Stomach smooth muscle (tissue), 2 donors: ENCODE measurements around the gene TNFSF15.

Experiments used
- H3K27ac ChIP-seq: one replicate; pipeline ENCODE4 v1.7.0; 2013; ENCODE audit warnings: mild to moderate bottlenecking, low read length, inconsistent platforms
- H3K27me3 ChIP-seq, 2 donors: one replicate each; pipeline ENCODE4 v1.7.0; 2013; ENCODE audit warnings: low read length in 2 of 2; ENCODE audit not compliant: insufficient read depth in 2 of 2, control insufficient read depth in 1 of 2
- H3K36me3 ChIP-seq, 2 donors: one replicate each; pipeline ENCODE4 v1.7.0; 2013; ENCODE audit warnings: low read length in 2 of 2; ENCODE audit not compliant: control insufficient read depth in 2 of 2, insufficient read depth in 2 of 2
- H3K4me1 ChIP-seq: one replicate; pipeline ENCODE4 v1.7.0; 2013; ENCODE audit warnings: low read length; ENCODE audit not compliant: control insufficient read depth, insufficient read depth
- H3K4me3 ChIP-seq, 2 donors: one replicate each; pipeline ENCODE4 v1.7.0; 2013; ENCODE audit warnings: low read length in 2 of 2
- H3K9ac ChIP-seq, 2 donors: one replicate each; pipeline ENCODE4 v1.7.0; 2013; ENCODE audit warnings: low read length in 2 of 2, mild to moderate bottlenecking in 1 of 2
- H3K9me3 ChIP-seq, 2 donors: one replicate each; pipeline ENCODE4 v1.7.0; 2013; ENCODE audit warnings: low read length in 2 of 2; ENCODE audit not compliant: control insufficient read depth in 2 of 2
- donor health status: healthy.
- donor health status: Pancreatic carcinoma.

TNFSF15 gene

GRCh38 chr9:114824110-114824509 lies 18.3 kb upstream of the TNFSF15 start:
- no peak overlapping the region for H3K4me3 ChIP-seq
- H3K27ac ChIP-seq, result no peak overlapping the region
- H3K4me1 ChIP-seq, result no peaks in the 10 kb centered on the region
- H3K27me3 ChIP-seq, result peaks cover 0 to 2% of the 10 kb centered on the region in 2 donors
- no peaks in the 10 kb centered on the region for H3K9me3 ChIP-seq
- H3K36me3 ChIP-seq, result no peaks in the 10 kb centered on the region
- H3K9ac ChIP-seq, result no peak overlapping the region

- Histone ChIP-seq H3K4me3 (no peak overlapping the region), H3K27me3 (peaks cover 0 to 2% of the 10 kb centered on the region in 2 donors), H3K9me3 (no peaks in the 10 kb centered on the region), H3K9ac (no peak overlapping the region), H3K27ac (no peak overlapping the region), H3K4me1 (no peaks in the 10 kb centered on the region), H3K36me3 (no peaks in the 10 kb centered on the region)
Observed at GRCh38 chr9:114823441-114823840, 17.6 kb upstream of the TNFSF15 start.

- no peaks in the 10 kb centered on the region for H3K36me3 ChIP-seq
- no peak overlapping the region for H3K27ac ChIP-seq
- H3K9ac ChIP-seq, result no peak overlapping the region
- peaks cover 0 to 2% of the 10 kb centered on the region in 2 donors for H3K27me3 ChIP-seq
- no peaks in the 10 kb centered on the region for H3K9me3 ChIP-seq
- no peaks in the 10 kb centered on the region for H3K4me1 ChIP-seq
- H3K4me3 ChIP-seq, result no peak overlapping the region
Observed at GRCh38 chr9:114822708-114823107, 16.9 kb upstream of the TNFSF15 start.

GRCh38 chr9:114820776-114821501 lies 15.1 kb upstream of the TNFSF15 start:
- no peak overlapping the region for H3K9ac ChIP-seq
- H3K36me3 ChIP-seq, result no peaks in the 10 kb centered on the region
- no peak overlapping the region for H3K4me3 ChIP-seq
- H3K27me3 ChIP-seq, result peaks cover 0 to 2% of the 10 kb centered on the region in 2 donors
- H3K4me1 ChIP-seq, result no peaks in the 10 kb centered on the region
- no peak overlapping the region for H3K27ac ChIP-seq
- H3K9me3 ChIP-seq, result no peaks in the 10 kb centered on the region

DNA sequence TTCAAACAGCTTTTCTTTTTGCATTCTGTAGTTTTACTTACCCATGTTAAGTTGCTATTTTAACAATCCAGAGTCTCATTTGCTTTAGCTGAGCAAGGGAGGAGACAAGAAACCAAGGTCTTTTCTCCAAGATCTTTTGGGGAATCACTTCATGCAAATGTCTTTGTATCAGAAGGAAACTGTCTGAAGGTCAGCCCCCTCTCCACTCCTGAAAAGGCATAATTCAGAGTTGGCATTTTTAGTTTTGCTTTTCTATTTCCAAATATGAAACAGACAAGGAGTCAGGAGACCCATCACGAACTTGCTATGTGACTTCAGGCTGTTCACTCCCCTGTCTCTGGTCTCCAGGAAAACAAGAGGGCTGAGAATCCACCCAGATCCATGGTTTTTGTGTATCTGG lies 12.3 kb upstream of the TNFSF15 start:
- H3K9ac ChIP-seq, result no peak overlapping the region
- no peak overlapping the region for H3K27ac ChIP-seq
- H3K4me1 ChIP-seq, result no peaks in the 10 kb centered on the region
- no peak overlapping the region for H3K4me3 ChIP-seq
- no peaks in the 10 kb centered on the region for H3K9me3 ChIP-seq
- H3K27me3 ChIP-seq, result peaks cover 0 to 2% of the 10 kb centered on the region in 2 donors
- H3K36me3 ChIP-seq, result no peaks in the 10 kb centered on the region

GRCh38 chr9:114813717-114814418 lies 8.0 kb upstream of the TNFSF15 start:
- Histone ChIP-seq H3K9me3 (no peaks in the 10 kb centered on the region), H3K27me3 (no peaks in the 10 kb centered on the region), H3K4me1 (no peaks in the 10 kb centered on the region), H3K36me3 (no peaks in the 10 kb centered on the region), H3K9ac (no peak overlapping the region), H3K27ac (no peak overlapping the region), H3K4me3 (no peak overlapping the region)

- Histone ChIP-seq H3K9me3 (no peaks in the 10 kb centered on the region), H3K27me3 (no peaks in the 10 kb centered on the region)
Observed at GRCh38 chr9:114811966-114812636, 6.3 kb upstream of the TNFSF15 start.

DNA sequence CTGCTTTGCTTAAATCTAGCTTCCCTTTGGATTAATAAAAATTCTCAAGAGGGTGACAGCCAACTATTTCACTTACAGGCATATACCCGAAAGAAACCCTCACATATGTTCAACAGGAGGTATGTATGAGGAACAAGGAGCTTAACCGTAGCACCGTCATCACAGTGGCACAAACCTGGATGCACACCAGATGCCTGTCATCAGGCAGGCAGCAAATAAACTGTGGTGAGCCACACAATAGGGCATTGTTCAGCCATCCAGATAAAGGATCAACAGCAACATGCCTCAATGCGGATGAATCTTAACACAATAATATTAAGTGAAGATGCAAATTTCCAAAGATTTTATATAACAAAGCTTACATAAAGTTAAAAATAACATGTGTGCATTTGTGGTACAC lies 5.5 kb upstream of the TNFSF15 start:
- Histone ChIP-seq H3K27ac (no peak overlapping the region), H3K9me3 (no peaks in the 10 kb centered on the region), H3K4me3 (no peak overlapping the region), H3K36me3 (no peaks in the 10 kb centered on the region), H3K4me1 (no peaks in the 10 kb centered on the region), H3K27me3 (no peaks in the 10 kb centered on the region), H3K9ac (no peak overlapping the region)

More at GRCh38 chr9:114811966-114812636, 6.3 kb upstream of the TNFSF15 start:
- Histone ChIP-seq H3K36me3 (no peaks in the 10 kb centered on the region), H3K4me1 (no peaks in the 10 kb centered on the region), H3K9ac (no peak overlapping the region), H3K4me3 (no peak overlapping the region), H3K27ac (no peak overlapping the region)

DNA sequence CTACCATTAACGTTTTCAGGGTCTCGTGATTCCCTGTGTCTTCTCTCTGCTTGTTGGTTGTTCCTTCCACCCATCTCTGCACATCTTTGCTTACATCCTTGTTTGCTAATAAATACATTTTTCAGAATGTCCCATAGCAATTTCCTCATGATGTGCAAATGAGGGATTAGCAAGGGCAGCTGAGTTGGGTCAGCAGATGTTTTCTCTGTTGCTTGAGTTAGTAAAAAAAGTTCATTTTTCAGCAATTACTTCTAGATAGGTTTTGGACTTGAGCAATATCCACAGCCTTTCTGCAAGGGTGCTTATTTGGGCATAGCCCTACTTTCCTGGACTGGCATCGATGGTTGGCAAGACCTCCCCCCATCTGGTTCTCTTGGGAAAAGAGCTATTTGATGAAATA lies 4.8 kb upstream of the TNFSF15 start:
- Histone ChIP-seq H3K27ac (no peak overlapping the region), H3K9ac (no peak overlapping the region), H3K36me3 (no peaks in the 10 kb centered on the region), H3K9me3 (no peaks in the 10 kb centered on the region), H3K27me3 (no peaks in the 10 kb centered on the region), H3K4me1 (no peaks in the 10 kb centered on the region), H3K4me3 (no peak overlapping the region)

DNA sequence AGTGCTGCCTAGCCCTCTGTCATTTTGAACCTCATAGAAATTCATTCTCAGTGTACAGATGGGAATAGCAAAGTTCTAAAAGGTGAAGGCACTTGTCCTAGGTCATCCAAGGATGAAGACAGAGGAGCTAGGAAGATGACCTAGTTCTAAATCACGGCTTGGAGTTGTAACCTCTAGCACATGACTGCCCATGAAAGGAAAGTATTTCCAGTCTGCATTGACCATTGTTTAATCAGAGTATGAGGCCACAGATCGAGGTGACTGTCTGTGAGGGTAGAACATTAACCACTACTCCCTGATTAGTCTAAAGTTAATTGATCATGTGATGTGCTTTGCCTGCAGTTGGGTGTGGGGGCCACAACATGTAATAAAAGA lies 674 bp upstream of the TNFSF15 start:
- H3K9ac ChIP-seq, result no peak overlapping the region
- no peaks in the 10 kb centered on the region for H3K27me3 ChIP-seq
- H3K4me1 ChIP-seq, result peaks cover 4% of the 10 kb centered on the region
- no peaks in the 10 kb centered on the region for H3K36me3 ChIP-seq
- H3K9me3 ChIP-seq, result no peaks in the 10 kb centered on the region
- no peak overlapping the region for H3K27ac ChIP-seq
- H3K4me3 ChIP-seq, result no peak overlapping the region

DNA sequence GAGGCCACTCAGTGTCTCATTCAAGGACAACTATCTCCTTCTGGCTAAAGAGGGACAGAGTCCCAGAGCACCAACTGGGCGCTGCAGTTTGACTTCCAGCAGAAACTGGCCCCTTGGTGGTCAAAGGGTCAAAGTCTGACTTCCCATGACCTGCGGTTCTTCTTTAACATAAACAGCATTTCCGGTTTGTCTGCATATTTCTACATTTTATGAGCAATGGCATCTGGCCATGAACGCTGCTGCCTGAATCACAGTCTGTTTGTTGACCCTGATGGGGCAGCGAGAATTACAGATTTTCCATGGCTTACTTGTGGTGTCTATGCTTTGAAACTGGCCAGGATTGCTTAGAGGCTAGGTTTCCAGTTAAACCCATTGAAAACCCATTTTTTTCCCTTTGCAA lies 1.3 kb downstream of the TNFSF15 start:
- no peaks in the 10 kb centered on the region for H3K36me3 ChIP-seq
- H3K4me1 ChIP-seq, result peaks cover 4% of the 10 kb centered on the region
- H3K27ac ChIP-seq, result no peak overlapping the region
- H3K9me3 ChIP-seq, result no peaks in the 10 kb centered on the region
- H3K27me3 ChIP-seq, result no peaks in the 10 kb centered on the region
- H3K4me3 ChIP-seq, result no peak overlapping the region
- H3K9ac ChIP-seq, result no peak overlapping the region
